Right hindlimb (tissue), 1 donor: Measurements from ENCODE around the gene MICALL1.
"Not testable (repeated sequence)": the region's sequence is repeated elsewhere in the genome, so short reads cannot be mapped to it uniquely, and the experiment has no call there.

Experiments used
- DNase-seq: peaks from one replicate; pipeline ENCODE4 v3.0.0-alpha.2; 2018

The MICALL1 gene

DNA sequence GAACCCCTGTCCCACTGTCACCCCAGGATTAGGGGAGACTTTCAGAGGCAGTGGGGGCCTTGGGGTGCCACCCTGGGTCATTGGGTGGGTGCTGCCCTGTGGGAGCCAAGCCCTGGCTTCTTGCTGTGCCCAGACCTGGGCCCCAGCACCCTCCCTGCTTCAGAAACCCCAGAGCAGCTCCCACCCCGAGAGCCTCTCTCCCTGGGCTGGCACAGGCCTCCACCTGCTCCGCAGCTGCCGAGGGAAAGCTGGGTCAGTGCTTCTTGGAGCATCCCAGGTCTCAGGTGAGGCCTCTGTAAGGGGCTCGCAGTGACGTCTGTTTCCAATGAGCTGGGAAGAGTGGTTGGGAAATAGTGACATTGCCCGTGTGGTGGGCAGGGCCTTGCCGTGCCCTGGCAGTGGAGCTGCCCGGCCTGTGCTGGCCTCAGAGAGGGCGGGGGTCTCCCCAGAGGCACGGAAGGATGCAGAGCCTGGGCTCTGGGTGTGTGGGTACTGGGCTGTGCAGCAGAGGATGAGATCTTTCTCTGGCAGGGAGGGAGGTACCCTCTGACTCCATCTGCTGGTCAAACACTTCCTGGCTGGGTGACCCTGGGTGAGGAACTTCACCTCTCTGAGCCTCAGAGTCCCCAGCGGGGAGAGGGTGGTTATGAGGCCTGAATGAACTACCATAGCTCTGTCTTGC is 24.3 kb downstream of the MICALL1 start:
- no peak for DNase-seq

DNA sequence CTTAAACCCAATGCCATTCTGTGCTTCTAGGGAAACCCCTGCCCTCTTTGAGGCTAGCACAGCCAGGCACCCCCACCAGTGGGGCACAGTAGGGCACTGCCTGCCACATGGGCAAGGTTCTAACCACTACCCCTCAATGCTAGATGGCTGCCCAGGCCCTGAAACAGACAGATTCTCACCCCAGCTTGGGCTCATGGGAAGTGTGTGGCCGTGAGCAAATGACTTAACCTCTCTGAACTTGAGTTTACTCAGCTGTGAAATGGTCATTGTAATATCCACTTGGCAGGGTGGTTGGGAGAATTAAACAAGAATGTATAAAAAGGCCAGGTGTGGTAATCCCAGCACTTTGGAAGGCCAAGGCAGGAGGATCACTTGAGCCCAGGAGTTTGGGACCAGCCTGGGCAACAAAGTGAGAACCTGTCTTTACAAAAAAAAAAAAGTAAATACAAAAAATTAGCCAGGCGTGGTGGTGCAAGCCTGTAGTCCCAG is 24.9 kb downstream of the MICALL1 start:
- DNase-seq, result no peak

DNA sequence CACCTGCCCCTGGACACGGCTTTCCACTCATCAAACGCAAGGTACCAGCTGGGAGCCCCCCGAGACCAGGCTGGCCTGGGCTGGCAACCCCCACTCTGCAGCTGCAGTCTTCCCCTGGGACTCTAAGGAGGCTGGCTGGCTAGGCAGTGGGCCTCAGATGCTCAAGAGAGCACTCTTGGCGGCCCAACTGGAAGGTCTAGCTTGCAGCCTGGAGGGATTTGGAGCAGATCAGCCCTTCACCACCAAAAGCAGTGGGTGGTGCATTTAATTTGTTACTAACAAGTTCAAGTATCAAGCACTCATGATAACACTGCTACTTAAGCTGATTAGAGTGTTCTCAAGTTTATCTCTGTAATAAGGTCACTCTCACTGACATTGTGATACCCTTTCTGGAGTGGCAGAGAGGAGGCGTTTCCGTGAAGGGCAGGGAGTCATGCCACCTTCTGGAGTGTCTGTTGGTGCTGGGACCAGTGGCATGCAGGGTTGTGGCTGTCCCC is 25.8 kb downstream of the MICALL1 start:
- no peak for DNase-seq

DNA sequence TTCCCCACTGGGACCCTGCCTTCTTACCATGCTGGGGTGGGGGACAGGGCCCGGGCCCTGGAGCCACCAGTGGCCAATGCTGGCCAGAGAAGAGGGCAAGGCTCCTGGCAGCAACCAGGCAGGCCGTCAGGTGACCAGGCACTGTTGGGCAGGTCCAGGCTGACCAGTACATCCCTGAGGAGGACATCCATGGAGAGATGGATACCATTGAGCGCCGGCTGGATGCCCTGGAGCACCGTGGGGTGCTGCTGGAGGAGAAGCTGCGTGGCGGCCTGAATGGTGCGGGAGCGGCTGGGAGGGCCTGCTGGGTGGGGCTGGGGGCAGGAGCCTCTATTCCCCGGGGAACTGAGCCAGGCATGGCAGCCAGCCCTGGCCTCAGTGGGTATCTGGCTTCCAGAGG is 26.3 kb downstream of the MICALL1 start:
- DNase-seq, result no peak

DNA sequence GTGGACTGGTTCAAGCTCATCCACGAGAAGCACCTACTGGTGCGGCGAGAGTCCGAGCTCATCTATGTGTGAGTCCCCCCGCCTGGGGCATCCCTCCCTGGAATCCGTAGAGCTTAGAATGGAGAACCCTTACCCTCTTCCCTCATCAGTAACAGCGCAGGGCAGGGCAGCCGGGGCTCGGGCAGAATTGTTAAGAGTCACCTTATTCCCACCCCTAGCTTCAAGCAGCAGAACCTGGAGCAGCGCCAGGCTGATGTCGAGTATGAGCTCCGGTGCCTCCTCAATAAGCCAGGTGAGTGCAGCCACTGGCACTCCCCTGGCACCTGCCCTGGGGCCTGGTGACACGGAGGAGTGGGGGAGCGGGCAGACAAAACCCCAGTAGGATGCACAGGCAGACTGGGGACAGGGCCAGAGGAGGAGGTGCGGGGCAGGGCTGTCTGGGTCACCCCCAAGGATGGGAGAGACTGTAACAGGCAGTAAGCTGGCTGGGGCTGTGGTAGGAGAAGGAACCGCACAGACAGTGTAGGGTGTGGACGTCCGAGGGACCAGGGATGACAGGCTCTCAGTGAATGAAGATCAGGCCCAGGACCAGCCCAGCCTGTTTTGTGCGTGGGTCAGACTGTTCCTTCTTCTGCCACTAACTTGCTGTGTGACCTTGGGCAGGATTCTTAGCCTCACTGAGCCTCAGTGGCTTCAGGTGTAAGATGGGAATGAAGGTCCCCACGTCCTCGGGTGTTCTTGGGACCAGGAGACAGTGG is 26.9 kb downstream of the MICALL1 start:
- no peak for DNase-seq

DNA sequence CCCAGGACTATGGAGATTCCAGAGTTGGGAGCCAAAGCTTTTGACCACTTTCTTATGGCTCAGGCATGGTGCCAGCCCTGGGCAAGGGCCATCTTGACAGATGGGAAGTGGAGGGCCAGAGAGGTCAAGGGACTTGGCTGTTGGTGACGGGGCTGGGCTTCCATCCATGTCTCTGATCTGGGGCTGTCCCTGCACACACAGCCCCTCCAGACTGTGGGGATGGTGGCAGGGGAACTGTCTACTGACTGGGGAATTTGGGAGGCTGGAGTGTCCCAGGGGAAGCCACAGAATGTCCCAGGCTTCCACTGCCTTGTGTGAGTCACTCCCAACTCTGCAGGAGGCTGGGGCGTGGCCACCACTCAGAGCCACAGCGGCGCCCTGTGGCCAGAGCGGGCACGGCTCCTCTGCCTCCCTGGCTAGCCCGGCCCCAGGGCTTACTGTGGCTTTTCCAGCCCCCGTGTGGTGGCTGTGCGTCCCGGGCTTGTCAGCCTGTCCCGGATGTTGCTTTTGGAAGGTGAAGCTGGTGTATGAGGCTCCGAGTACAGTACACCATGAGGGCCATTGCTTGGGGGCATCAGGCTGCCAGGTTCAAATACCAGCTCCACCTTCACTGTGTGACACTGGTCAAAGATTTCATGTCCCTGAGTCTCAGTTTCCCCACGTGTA is 27.7 kb downstream of the MICALL1 start:
- DNase-seq, result peak; percentile 85

DNA sequence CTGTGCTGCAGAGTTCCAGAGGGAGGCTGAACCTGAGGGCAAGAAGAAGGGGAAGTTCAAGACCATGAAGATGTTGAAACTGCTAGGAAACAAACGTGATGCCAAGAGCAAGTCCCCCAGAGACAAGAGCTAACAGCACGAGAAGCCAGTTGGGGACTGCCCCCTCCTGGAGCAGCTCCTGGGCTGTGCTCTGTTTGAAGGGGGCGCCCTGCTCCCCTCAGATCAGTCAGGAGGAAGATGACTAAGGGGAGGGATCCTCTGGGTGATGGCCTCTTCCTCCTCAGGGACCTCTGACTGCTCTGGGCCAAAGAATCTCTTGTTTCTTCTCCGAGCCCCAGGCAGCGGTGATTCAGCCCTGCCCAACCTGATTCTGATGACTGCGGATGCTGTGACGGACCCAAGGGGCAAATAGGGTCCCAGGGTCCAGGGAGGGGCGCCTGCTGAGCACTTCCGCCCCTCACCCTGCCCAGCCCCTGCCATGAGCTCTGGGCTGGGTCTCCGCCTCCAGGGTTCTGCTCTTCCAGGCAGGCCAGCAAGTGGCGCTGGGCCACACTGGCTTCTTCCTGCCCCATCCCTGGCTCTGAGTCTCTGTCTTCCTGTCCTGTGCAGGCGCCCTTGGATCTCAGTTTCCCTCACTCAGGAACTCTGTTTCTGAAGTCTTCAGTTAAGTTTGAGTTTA is 34.7 kb downstream of the MICALL1 start:
- DNase-seq, result no peak

DNA sequence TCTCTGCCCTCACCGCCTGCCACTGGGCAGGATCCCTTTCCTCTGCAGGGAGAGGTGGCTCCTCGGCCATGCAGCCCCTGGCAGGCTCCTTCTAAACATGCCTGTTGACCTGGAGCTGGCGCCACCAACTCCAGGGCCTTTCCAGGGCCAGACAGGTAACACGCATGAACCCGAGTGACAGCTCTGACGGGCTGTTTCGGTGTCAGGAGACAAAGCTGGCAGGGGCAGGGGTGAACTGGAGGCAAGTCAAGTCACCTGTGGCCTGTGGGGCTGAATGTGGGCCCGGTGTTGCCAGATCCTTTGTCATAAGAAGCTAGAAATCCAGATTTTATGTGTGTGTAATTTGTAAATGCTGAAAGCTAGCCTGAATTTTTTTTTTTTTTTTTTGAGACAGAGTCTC is 36.0 kb downstream of the MICALL1 start:
- DNase-seq, result no peak

DNA sequence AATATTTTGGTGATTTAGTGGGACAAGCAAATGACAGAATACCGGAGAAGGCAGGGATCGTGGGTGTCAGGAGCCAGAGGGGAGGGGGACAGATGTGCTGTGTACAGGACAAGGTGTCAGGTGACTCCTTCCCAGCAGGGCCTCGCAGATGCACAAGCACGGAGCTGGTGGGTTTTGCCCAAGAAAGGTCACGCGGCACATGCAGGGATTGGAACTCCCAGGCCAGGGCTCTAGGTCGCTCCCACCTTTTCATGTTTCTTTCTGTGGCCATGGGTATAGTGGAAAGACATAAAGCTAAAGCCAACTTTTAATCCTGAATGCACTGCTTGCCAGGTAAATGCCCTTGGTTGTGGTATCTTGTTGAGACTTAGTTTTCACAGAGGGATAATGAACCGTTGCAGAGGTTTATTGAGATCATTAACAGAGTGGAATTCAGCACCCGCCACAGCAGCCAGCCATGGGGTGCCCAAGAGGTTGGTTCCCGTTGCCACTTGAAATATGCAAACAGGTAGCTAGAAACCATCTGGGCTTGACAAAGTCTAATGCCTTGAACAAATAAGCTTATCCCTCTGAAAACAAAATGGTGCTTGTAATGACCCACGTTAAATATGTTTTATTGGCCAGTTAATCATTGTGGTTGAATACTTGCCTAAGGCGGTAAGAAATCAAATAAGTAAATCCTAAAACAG is 37.2 kb downstream of the MICALL1 start:
- DNase-seq, result no peak

DNA sequence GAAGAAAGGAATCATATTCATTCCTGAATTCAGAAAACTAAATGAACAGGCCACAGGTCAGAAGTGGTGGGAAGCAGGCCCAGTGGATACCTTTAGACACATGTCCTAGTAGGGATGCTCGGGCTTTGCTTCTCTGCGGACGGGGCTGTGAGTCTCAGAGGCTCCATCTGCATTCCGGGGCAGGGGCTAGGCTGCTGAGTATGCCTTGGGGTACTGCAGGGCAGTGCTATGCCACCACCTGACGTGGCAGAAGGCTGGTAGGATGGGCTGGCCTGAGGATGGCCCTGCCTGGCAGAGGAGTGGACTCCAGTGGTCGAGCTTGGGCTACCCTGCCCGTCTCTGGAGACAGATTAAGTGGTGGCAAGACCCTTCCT is 37.7 kb downstream of the MICALL1 start:
- DNase-seq, result no peak

DNA sequence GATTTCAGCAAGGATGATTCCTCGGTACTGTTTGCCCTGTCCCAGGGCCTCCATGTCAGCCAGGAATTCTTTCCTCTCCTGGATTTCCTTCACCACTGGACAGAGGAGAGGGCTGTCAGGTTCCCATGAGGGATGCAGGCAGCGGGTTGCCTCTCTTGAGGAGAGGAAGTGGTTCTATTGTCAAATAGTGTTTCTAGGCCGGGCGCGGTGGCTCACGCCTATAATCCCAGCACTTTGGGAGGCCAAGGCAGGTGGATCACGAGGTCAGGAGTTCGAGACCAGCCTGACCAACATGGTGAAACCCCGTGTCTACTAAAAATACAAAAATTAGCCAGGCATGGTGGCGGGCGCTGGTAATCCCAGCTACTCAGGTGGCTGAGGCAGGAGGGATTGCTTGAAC is 38.3 kb downstream of the MICALL1 start:
- not testable (repeated sequence) for DNase-seq

DNA sequence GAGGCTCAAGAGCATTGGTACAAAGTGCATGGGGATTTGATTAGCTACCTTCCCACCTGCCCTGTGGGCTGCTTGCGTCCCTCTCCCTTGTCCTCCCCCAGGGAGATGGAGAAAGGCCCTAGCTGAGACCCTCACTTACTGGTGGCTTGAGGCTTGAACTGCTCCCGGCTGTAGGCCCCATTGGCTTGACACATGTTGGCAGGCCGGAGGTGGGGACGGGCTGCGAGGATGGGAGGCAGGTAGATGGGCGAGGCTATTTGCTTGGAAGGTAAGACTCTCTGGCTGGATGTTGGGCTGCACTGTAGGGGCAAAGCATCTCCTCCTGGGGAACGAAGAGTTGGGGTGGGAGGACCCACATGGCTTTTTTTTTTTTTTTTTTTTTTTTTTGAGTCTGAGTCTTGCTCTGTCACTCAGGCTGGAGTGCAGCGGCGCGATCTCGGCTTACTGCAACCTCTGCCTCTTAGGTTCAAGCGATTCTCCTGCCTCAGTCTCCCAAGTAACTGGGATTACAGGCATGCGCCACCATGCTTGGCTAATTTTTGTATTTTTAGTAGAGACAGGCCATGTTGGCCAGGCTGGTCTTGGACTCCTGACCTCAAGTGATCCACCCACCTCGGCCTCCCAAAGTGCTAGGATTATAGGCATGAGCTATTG is 41.2 kb downstream of the MICALL1 start:
- DNase-seq, result not testable (repeated sequence)

DNA sequence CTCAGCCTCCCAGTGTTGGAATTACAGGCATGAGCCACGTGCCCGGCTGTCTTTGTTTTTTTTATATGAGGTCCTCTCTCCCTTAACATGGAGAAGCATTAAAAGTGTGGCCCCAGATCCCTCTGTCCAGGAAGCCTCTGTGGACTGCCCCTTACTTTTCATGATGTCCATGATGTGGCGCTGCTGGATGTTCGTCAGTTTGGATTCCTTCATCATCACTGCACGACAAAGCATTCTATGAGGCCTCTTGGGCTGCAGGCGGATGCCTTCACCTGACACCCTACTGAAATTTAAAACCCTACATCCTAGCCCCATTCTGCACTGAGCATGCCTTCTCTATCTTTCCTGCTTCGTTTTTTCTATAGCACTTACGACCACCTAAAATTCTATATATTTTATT is 45.2 kb downstream of the MICALL1 start:
- no peak for DNase-seq

DNA sequence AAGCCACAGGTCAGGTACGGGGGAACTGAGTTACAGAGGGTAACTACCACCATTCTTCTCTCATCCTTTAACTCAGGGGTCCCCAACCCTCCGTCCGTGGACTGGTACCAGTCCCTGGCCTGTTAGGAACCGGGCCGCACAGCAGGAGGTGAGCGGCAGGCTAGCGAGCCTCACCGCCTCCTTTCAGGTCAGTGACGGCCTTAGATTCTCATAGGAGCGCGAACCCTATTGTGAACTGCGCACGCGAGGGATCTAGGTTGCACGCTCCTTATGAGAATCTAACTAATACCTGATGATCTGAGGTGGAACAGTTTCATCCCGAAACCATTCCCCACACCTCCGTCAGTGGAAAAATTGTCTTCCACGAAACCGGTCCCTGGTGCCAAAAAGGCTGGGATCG is 46.5 kb downstream of the MICALL1 start:
- not testable (repeated sequence) for DNase-seq

DNA sequence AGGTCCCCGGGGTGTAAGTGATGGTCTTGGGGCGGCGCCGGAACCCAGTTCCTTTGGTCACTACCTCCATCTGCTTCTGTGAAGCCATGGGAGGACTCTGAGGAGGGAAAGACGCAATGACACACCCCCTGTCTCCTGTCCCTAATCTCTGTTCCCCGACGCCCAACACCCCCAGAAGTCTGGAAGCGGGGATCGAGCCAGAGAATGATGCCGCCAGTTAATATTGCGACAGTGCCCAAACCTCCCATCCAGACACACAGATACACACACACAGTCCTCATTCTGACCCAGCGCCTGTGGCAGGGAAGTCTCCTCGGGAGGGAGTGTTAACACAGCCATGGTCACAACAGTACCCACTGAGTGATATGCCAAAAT is 47.0 kb downstream of the MICALL1 start:
- no peak for DNase-seq

DNA sequence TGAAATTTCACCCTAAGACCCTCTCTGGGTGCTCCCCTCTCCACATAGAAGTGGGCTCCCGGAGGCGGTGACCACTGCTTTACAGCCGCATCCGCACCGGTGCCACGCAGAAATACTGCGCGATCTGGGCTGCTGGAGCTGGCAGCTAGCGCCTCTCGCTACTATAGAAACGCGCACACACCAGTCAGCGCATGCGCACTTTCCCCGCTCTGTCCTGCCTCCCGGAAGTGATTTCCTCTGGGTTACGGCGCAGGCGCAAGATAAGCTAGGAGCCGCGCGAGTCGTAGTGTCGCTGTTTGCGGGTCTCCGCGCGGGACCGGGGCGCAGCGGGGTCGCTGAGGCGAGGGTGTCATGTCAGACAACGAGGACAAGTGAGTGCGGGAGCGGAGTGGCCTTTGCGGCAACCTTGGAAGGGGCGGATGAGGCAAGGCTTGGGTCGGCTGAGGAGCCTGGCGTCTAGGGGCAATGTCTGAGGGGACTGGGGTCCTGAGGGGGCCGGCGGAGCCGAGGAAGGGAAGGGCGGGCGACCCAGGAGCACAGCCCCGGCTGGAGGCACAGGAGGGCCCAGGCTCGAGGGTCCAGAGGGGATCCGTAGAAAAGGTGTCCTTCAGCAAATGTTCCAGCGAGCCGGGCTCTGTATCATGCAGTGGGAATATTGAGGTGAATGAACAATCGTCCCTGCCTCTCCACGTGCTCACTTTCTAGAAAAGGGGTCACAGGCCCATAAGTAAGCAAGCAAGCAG is 47.5 kb downstream of the MICALL1 start, which contains the start of the genes C22orf23 and POLR2F:
Gene C22orf23 (minus strand): TSS at position 165 of the 743 bp plus-strand sequence. CDS start 452 bp downstream, outside the sequence.
Gene POLR2F (plus strand): TSS at position 263 of the 743 bp plus-strand sequence. CDS start 89 bp downstream, at position 352.
- peak; percentile 95 for DNase-seq

DNA sequence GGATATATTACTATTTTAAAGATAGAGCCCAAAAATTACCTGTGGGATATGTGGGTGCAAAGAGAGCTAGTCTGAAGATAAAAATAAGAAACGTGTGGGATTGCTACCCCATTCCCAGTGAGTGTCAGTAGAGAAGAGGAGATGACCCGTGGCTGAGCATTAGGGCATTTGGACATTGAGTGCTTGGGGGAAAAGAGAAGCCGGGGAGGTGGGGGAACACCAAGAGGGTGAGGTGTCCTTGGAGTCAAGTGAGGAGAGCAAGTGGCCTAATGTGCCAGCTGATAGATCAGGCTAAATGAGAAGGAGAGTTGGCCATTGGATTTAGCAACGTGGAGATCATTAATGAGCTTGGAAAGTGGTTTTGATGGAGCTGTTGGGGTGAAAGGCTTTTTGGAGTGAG is 48.6 kb downstream of the MICALL1 start:
- DNase-seq, result no peak

DNA sequence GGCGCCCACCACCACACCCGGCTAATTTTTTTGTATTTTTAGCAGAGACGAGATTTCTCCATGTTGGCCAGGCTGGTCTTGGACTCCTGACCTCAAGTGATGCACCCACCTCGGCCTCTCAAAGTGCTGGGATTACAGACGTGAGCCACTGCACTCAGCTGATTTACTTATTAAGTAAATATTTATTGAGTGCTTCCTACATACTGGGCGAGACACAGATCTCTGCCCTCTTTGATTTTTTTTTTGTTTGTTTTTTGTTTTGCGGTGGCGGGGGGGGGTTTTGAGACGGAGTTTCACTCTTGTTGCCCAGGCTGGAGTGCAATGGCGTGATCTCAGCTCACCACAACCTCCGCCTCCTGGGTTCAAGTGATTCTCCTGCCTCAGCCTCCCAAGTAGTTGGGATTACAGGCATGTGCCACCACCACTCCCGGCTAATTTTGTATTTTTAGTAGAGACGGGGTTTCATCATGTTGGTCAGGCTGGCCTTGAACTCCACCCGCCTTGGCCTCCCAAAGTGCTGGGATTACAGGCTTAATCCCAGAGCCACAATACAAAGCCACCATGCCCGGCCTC is 49.8 kb downstream of the MICALL1 start:
- not testable (repeated sequence) for DNase-seq

DNA sequence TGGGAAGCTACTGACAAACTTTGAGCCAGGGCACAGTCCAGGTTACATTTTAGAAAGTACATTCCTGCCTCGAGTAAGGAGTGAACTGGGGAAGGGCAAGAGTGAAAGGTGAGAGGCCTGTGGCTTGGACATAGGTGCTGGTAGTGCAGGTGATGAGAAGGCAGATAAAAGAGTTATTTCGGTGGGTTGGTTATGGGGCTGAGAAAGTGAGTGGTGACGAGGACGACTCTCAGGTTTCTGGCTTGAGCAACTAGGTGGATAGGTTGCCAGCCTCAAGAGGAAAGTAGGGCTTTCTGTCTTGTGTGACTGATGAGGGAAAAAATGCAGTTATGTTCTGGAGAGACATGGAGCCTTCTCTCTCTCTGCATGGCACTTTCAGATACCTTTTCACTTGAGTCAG is 51.1 kb downstream of the MICALL1 start:
- DNase-seq, result no peak

DNA sequence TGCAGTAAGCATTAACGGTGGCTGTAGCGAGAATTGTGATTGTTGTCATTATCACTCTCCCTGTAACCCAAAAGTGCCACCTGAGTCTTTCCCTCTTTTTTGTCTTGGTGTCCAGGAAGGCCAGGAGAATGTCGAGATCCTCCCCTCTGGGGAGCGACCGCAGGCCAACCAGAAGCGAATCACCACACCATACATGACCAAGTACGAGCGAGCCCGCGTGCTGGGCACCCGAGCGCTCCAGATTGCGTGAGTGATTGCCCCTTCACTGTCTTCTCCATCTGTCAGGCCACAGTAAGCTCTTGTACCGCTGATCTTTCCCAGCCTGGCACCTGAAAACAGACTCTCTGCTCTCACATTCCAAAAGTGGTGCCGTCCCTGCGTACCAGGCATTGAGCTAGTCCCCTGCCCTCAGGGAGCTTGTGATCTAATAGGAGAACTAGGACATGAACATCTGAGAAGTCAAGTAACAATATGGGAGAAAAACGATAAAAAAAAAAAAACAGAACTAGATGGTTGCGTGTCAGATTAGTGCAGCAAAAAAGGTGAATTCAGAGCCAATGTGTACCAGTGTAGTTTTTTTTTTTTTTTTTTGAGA is 53.2 kb downstream of the MICALL1 start:
- DNase-seq, result no peak
